ENCODE data around the gene MTERF1.
"Not testable (repeated sequence)": the region's sequence is repeated elsewhere in the genome, so short reads cannot be mapped to it uniquely, and the experiment has no call there.

The MTERF1 gene

GRCh38 chr7:91869661-91870060 is 10.8 kb downstream of the MTERF1 start:
- CTCF ChIA-PET: interaction anchor here (1.0 to 9.4 kb wide), 4 partner anchors 12 to 40 kb away, joined by 3 to 68 read pairs (median 12); partner anchors contain the start of gene MTERF1
- POLR2A ChIA-PET: no interaction called here
- no peak for DNase-seq (ENCODE audit: low read depth, low spot score)
- H3K4me3 ChIP-seq (ENCODE audit: low read depth, low read length): no peak overlapping the region
- TF ChIP-seq CTCF (IDR thresholded peaks at IDR 0.05; ENCODE audit: insufficient read depth, low read length, missing control alignments): no peak

- no peak for DNase-seq (ENCODE audit: low read depth, low spot score)
- ChIA-PET CTCF (interaction anchor here (1.4 to 9.4 kb wide), 4 partner anchors 10 to 37 kb away, joined by 3 to 68 read pairs (median 14); partner anchors contain the start of gene MTERF1), POLR2A (no interaction called here)
- H3K4me3 ChIP-seq (ENCODE audit: low read depth, low read length): no peak overlapping the region
- no peak for TF ChIP-seq CTCF (IDR thresholded peaks at IDR 0.05; ENCODE audit: insufficient read depth, low read length, missing control alignments)
These were observed 13.8 kb downstream of the MTERF1 start for GRCh38 chr7:91866599-91867148.

DNA sequence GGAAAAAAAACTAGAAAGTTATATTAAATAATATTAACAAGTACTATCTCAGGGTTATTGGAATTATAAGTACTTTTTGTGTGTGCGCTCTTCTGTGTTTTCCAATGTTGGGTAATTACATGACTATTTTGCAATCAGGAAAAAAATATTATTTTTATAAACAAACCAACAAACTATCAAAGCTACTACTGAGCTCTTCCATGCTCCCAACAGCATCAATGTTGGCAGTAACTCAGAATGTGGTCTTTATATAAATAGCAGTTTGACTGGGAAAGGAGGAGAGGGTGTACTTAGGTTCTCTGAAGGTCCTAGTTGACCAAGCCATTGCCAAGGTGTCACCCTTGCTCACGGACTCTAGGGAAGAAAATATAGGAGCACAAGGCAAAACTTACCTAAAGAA is 15.0 kb downstream of the MTERF1 start:
- POLR2A ChIA-PET: no interaction called here
- CTCF ChIA-PET: interaction anchor here (1.4 to 9.4 kb wide), 3 partner anchors 13 to 36 kb away, joined by 3 to 68 read pairs (median 20); partner anchors contain the start of gene MTERF1
- no peak overlapping the region for H3K4me3 ChIP-seq (ENCODE audit: low read depth, low read length)
- TF ChIP-seq CTCF (IDR thresholded peaks at IDR 0.05; ENCODE audit: insufficient read depth, low read length, missing control alignments): no peak
- DNase-seq (ENCODE audit: low read depth, low spot score): no peak

GRCh38 chr7:91864604-91865003 is 15.9 kb downstream of the MTERF1 start:
- CTCF ChIA-PET: interaction anchor here (0.6 to 9.4 kb wide), 3 partner anchors 17 to 561 kb away, joined by 3 to 68 read pairs (median 3); partner anchors contain the start of gene MTERF1
- DNase-seq (ENCODE audit: low read depth, low spot score); H3K4me3 ChIP-seq (ENCODE audit: low read depth, low read length); POLR2A ChIA-PET: not testable (repeated sequence)

DNA sequence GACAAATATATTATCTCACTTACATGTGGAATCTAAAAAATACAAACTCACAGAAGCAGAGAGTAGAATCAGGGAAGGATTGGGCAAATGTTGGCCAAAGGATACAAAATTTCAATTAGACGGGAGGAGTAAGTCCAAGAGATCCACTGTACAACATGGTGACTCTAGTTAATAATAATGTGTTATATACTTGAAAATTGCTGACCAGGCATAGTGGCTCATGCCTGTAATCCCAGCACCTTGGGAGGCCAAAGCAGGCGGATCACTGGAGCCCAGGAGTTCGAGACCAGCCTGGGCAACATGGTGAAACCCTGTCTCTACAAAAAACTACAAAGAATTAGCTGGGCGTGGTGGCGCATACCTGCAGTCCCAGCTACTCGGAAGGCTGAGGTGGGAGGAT is 16.4 kb downstream of the MTERF1 start:
- ChIA-PET CTCF (interaction anchor here (0.7 to 9.4 kb wide), 2 partner anchors 17 to 35 kb away, joined by 3 to 68 read pairs; partner anchors contain the start of gene MTERF1), POLR2A (no interaction called here)
- no peak overlapping the region for H3K4me3 ChIP-seq (ENCODE audit: low read depth, low read length)
- DNase-seq (ENCODE audit: low read depth, low spot score): no peak
- no peak for TF ChIP-seq CTCF (IDR thresholded peaks at IDR 0.05; ENCODE audit: insufficient read depth, low read length, missing control alignments)

GRCh38 chr7:91852263-91852741 is 28.2 kb downstream of the MTERF1 start:
- H3K4me3 ChIP-seq (ENCODE audit: low read depth, low read length): no peak overlapping the region
- no peak for DNase-seq (ENCODE audit: low read depth, low spot score)
- POLR2A ChIA-PET: no interaction called here
- no peak for TF ChIP-seq CTCF (IDR thresholded peaks at IDR 0.05; ENCODE audit: insufficient read depth, low read length, missing control alignments)
- CTCF ChIA-PET: interaction anchor here (1.1 to 2.1 kb wide), 7 partner anchors 9 to 28 kb away, joined by 3 to 10 read pairs (median 5); partner anchors contain the start of gene MTERF1

All from AG04449 (cell line).